ENCODE measurements around the gene C3orf80. TPM values are rescaled to one million over a fixed set of nuclear protein-coding genes. Genes with fewer than 3 reads are reported as not detected.
A peak's percentile ranks its signal among the peaks of the same experiment; 100 is the strongest.

Gene C3orf80
- polyA plus RNA-seq, 1 donor (not counting 4 experiments of a cell fraction or from before 2014, with no cell fraction given) = not detected

DNA sequence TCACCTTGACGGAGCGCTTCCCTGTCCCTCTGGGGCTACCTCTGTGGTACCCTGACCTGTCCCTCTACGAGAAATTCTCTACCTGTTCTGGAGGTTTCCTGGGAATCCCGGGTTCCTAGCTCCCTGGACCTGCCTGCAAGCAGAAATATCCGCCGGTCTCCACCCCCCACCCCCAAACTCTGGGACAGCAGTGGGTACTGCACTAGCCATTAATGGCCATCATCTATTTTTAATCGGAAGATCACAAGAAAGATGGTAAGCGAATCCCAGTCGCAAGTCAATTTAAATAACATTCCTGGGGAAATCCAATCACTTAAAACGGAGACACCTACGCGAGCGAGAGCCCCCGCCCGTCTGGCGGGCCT, 429 bp upstream of the C3orf80 start:
- Histone ChIP-seq H3K79me2 (ENCODE audit: control insufficient read depth, insufficient read depth, low read length) (no peaks in the 10 kb centered on the region), H4K20me1 (ENCODE audit: control insufficient read depth, extremely low read depth, insufficient read depth, low read length) (no peaks in the 10 kb centered on the region), H3K27ac (ENCODE audit: control insufficient read depth, insufficient read depth, low read length) (no peak overlapping the region), H3K4me2 (ENCODE audit: control insufficient read depth, extremely low read depth, insufficient read depth, low read depth, low read length) (peak overlapping the region; percentile 76), H3K36me3 (ENCODE audit: control insufficient read depth in 2 of 2, extremely low read depth in 1 of 2, insufficient read depth in 2 of 2, low read length in 2 of 2) (no peaks in the 10 kb centered on the region), H3K27me3 (ENCODE audit: control insufficient read depth, extremely low read depth, insufficient read depth, low read length) (peaks cover 42% of the 10 kb centered on the region), H3K4me1 (ENCODE audit: control insufficient read depth, extremely low read depth, insufficient read depth, low read length) (no peaks in the 10 kb centered on the region), H2AFZ (ENCODE audit: control insufficient read depth, low read length) (no peak overlapping the region), H3K9me3 (ENCODE audit: control insufficient read depth, low read depth, low read length) (no peaks in the 10 kb centered on the region), H3K9ac (ENCODE audit: control insufficient read depth, extremely low read depth, insufficient read depth, low read length) (no peak overlapping the region), H3K9me1 (ENCODE audit: control insufficient read depth, extremely low read depth, insufficient read depth, low read length) (no peaks in the 10 kb centered on the region), H3K4me3 (ENCODE audit: control insufficient read depth in 2 of 3, extremely low read depth in 1 of 3, insufficient read depth in 2 of 3, low read depth in 1 of 3, low read length in 3 of 3) (peak overlapping the region in 2 of 3 experiments; percentile 29 to 60)
- FAIRE-seq (no peak), DNase-seq (ENCODE audit: low read depth, low spot score) (no peak)
- TF ChIP-seq, protein P1, sequence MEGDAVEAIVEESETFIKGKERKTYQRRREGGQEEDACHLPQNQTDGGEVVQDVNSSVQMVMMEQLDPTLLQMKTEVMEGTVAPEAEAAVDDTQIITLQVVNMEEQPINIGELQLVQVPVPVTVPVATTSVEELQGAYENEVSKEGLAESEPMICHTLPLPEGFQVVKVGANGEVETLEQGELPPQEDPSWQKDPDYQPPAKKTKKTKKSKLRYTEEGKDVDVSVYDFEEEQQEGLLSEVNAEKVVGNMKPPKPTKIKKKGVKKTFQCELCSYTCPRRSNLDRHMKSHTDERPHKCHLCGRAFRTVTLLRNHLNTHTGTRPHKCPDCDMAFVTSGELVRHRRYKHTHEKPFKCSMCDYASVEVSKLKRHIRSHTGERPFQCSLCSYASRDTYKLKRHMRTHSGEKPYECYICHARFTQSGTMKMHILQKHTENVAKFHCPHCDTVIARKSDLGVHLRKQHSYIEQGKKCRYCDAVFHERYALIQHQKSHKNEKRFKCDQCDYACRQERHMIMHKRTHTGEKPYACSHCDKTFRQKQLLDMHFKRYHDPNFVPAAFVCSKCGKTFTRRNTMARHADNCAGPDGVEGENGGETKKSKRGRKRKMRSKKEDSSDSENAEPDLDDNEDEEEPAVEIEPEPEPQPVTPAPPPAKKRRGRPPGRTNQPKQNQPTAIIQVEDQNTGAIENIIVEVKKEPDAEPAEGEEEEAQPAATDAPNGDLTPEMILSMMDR (optimal IDR thresholded peaks at IDR 0.05 in 1 of 3, IDR thresholded peaks at IDR 0.05 in 1 of 3, conservative IDR thresholded peaks at IDR 0.05 in 1 of 3; ENCODE audit: extremely low read depth in 1 of 3, insufficient read depth in 2 of 3, low read length in 3 of 3) = no peak
- no peak for TF ChIP-seq EZH2 (IDR thresholded peaks at IDR 0.05; ENCODE audit: low read length)
- dilution Hi-C loops (cut with MboI; ENCODE audit: extremely low pct_ligation_motif_present, low sequenced_read_pairs) = no loop called here

DNA sequence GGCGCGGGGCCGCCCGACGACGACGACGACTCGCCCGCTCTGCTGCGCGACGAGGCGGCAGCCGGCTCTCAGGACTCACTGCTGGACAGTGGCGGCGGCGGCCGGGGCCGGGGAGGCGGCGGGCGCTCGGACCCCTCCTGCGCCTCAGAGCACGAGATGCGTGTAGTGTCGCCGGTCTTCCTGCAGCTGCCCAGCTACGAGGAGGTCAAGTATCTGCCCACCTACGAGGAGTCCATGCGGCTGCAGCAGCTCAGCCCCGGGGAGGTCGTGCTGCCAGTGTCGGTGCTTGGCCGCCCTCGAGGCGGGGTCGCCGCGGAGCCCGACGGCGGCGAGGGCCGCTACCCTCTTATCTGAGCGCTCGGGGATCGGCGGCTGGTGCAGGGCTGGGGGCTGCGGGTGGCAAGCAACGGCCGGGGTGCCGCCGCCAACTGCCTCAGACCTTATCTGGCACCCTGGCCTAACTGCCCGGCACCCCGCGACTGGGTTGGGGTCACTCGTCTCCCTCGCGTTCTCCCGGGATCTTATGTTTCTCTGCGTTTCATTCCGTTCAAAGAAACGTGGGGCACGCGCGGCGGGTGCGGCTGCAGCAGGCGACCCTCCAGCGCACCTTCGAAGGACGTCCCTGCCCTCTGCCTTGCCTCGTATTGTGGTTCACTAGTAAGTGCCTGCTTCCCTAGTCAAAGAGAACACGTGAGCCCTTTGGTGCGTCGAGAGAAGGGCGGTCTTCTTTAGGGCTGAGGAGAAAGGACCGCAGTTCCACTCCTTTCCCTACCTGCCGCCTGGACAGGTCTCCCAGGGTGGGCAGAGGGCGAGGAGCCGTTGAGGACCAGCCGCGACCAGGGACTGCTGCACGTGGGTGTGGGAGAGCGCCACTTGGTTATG, 1.0 kb downstream of the C3orf80 start:
- Histone ChIP-seq H3K4me2 (ENCODE audit: control insufficient read depth, extremely low read depth, insufficient read depth, low read depth, low read length) (peak overlapping the region; percentile 76), H3K9me3 (ENCODE audit: control insufficient read depth, low read depth, low read length) (no peaks in the 10 kb centered on the region), H4K20me1 (ENCODE audit: control insufficient read depth, extremely low read depth, insufficient read depth, low read length) (no peaks in the 10 kb centered on the region), H2AFZ (ENCODE audit: control insufficient read depth, low read length) (no peak overlapping the region), H3K4me1 (ENCODE audit: control insufficient read depth, extremely low read depth, insufficient read depth, low read length) (no peaks in the 10 kb centered on the region), H3K27ac (ENCODE audit: control insufficient read depth, insufficient read depth, low read length) (no peak overlapping the region), H3K36me3 (ENCODE audit: control insufficient read depth in 2 of 2, extremely low read depth in 1 of 2, insufficient read depth in 2 of 2, low read length in 2 of 2) (no peaks in the 10 kb centered on the region), H3K27me3 (ENCODE audit: control insufficient read depth, extremely low read depth, insufficient read depth, low read length) (peaks cover 42% of the 10 kb centered on the region), H3K9ac (ENCODE audit: control insufficient read depth, extremely low read depth, insufficient read depth, low read length) (no peak overlapping the region), H3K79me2 (ENCODE audit: control insufficient read depth, insufficient read depth, low read length) (no peaks in the 10 kb centered on the region), H3K9me1 (ENCODE audit: control insufficient read depth, extremely low read depth, insufficient read depth, low read length) (no peaks in the 10 kb centered on the region), H3K4me3 (ENCODE audit: control insufficient read depth in 2 of 3, extremely low read depth in 1 of 3, insufficient read depth in 2 of 3, low read depth in 1 of 3, low read length in 3 of 3) (peak overlapping the region in 2 of 3 experiments; percentile 43 to 60)
- dilution Hi-C loops (cut with MboI; ENCODE audit: extremely low pct_ligation_motif_present, low sequenced_read_pairs) = no loop called here
- TF ChIP-seq, protein P1 (optimal IDR thresholded peaks at IDR 0.05 in 1 of 3, IDR thresholded peaks at IDR 0.05 in 1 of 3, conservative IDR thresholded peaks at IDR 0.05 in 1 of 3; ENCODE audit: extremely low read depth in 1 of 3, insufficient read depth in 2 of 3, low read length in 3 of 3) = no peak
- peak; percentile 100 for TF ChIP-seq EZH2 (IDR thresholded peaks at IDR 0.05; ENCODE audit: low read length)
- DNase-seq (ENCODE audit: low read depth, low spot score) = no peak
- FAIRE-seq = no peak
